SK-N-MC (cell line): ENCODE results near the gene LRRC4C.

Experiments used
- DNase-seq: peaks from one replicate; pipeline ENCODE4 v3.0.0-alpha.2; 2011; ENCODE audit warnings: low read depth, low spot score
- H3K27ac ChIP-seq: fragments of 200-600 bp; sonication (generic); 2 replicates; pipeline ENCODE4 v1.5.1; 2016; ENCODE audit warnings: mixed run types
- H3K36me3 ChIP-seq: fragments of 200-600 bp; sonication (generic); 2 replicates; pipeline ENCODE4 v1.6.1; 2017; ENCODE audit warnings: antibody characterized with exemption, low read length, mixed read lengths; ENCODE audit not compliant: insufficient read depth
- H3K4me3 ChIP-seq: fragments of 200-600 bp; sonication (generic); 2 replicates; pipeline ENCODE4 v1.5.1; 2016
- H3K9ac ChIP-seq: fragments of 200-600 bp; sonication (generic); 2 replicates; pipeline ENCODE4 v1.8.0; 2017; ENCODE audit warnings: mixed run types, mixed read lengths; ENCODE audit not compliant: insufficient read length
- H3K9me3 ChIP-seq: fragments of 200-600 bp; sonication (generic); 2 replicates; pipeline ENCODE4 v1.6.1; 2017; ENCODE audit warnings: low read depth, mild to moderate bottlenecking, antibody characterized with exemption, low read length, moderate library complexity, mixed read lengths
- EZH2 ChIP-seq: fragments of 200-600 bp; sonication (generic); IDR thresholded peaks from one replicate; pipeline ENCODE4 v1.6.1; 2017; ENCODE audit warnings: antibody characterized with exemption
- FOXP2 ChIP-seq: optimal IDR thresholded peaks from 2 replicates; pipeline ENCODE3; 2011; ENCODE audit warnings: mild to moderate bottlenecking, moderate library complexity; ENCODE audit not compliant: insufficient read depth; ENCODE audit errors: extremely low read length, control extremely low read depth
- POLR2AphosphoS5 ChIP-seq: IDR thresholded peaks from 2 replicates; pipeline ENCODE4 v1.6.1; 2012; ENCODE audit warnings: mild to moderate bottlenecking, low read depth, low read length, borderline replicate concordance

The LRRC4C gene

GRCh38 chr11:41446566-41446965 lies 12.9 kb downstream of the LRRC4C start:
- no peak overlapping the region for H3K27ac ChIP-seq
- DNase-seq = no peak
- no peak for TF ChIP-seq EZH2
- TF ChIP-seq FOXP2 = no peak
- no peak for TF ChIP-seq POLR2AphosphoS5
- no peaks in the 10 kb centered on the region for H3K9me3 ChIP-seq
- H3K36me3 ChIP-seq = no peaks in the 10 kb centered on the region
- no peak overlapping the region for H3K4me3 ChIP-seq
- H3K9ac ChIP-seq = no peak overlapping the region

DNA sequence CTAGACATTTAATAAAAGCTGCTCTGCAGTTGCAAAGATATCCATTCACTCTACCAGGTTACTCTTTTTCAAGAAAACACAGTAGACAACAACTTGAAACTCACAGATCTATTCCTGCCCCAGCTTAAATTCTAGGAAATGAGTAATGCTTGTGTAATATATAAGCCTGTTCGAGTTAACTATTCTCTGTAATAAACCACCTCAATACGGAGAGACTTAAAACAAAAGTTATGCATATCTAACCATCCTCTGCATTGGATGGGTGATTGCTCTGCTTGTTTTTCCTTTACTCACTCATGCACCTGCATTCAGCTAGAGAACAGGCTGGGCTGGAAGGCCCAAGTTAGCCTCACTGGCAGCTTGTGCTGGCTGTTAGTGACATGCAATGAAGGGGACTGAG lies 13.3 kb downstream of the LRRC4C start:
- no peak for TF ChIP-seq FOXP2
- TF ChIP-seq EZH2 = no peak
- no peak for TF ChIP-seq POLR2AphosphoS5
- DNase-seq = no peak
- no peak overlapping the region for H3K27ac ChIP-seq
- no peak overlapping the region for H3K9ac ChIP-seq
- H3K4me3 ChIP-seq = no peak overlapping the region
- no peaks in the 10 kb centered on the region for H3K9me3 ChIP-seq
- no peaks in the 10 kb centered on the region for H3K36me3 ChIP-seq

GRCh38 chr11:41437006-41437490 lies 22.4 kb downstream of the LRRC4C start:
- no peaks in the 10 kb centered on the region for H3K36me3 ChIP-seq
- DNase-seq = no peak
- no peak overlapping the region for H3K27ac ChIP-seq
- TF ChIP-seq POLR2AphosphoS5 (no peak), EZH2 (no peak), FOXP2 (no peak)
- no peak overlapping the region for H3K4me3 ChIP-seq
- H3K9me3 ChIP-seq = no peaks in the 10 kb centered on the region
- H3K9ac ChIP-seq = no peak overlapping the region

DNA sequence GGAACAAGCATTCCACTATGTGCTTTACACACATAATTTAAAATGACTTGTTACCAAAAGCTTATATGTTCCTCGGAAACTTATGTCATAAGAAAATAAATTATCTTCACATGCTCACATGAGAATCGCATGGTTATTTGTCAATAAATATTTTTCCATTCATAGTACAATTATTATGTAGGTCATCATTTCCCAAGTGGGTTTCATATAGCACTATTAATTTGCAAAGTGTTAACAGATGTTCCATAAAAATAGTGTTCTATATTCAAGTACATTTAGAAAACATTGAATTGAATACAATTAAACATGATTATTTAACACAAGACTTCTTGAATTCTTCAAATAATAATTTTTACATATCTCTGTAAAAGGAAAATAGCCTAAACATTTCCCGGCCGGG lies 23.9 kb downstream of the LRRC4C start:
- no peak for DNase-seq
- no peak overlapping the region for H3K27ac ChIP-seq
- H3K9ac ChIP-seq = no peak overlapping the region
- no peak overlapping the region for H3K4me3 ChIP-seq
- TF ChIP-seq POLR2AphosphoS5 (no peak), EZH2 (no peak), FOXP2 (no peak)
- no peaks in the 10 kb centered on the region for H3K9me3 ChIP-seq
- H3K36me3 ChIP-seq = no peaks in the 10 kb centered on the region

DNA sequence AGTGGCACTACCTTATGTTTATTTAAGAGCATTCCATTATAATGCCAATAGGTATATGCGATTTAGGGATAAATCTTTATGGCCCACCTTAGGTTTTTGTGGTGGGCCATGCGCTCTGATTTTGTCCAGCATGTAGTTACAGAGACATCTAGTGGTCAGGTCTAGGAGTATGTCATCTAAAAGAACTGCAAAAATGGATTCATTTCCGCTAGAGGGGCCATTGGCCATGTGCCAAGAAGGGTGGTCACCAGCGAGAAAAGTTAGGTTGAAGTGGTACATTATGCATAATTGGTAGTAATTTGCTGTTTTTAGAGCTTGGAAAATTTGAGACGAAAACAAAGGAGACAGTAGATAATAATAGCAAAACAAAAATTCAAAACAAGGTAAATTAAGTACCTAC lies 27.7 kb downstream of the LRRC4C start:
- Histone ChIP-seq H3K27ac (no peak overlapping the region), H3K4me3 (no peak overlapping the region), H3K9ac (no peak overlapping the region), H3K9me3 (no peaks in the 10 kb centered on the region), H3K36me3 (no peaks in the 10 kb centered on the region)
- no peak for DNase-seq
- TF ChIP-seq POLR2AphosphoS5 (no peak), EZH2 (no peak), FOXP2 (no peak)

GRCh38 chr11:41419901-41420300 lies 39.6 kb downstream of the LRRC4C start:
- H3K4me3 ChIP-seq = no peak overlapping the region
- no peaks in the 10 kb centered on the region for H3K9me3 ChIP-seq
- TF ChIP-seq FOXP2 (no peak), POLR2AphosphoS5 (no peak), EZH2 (no peak)
- no peak overlapping the region for H3K9ac ChIP-seq
- DNase-seq = no peak
- no peaks in the 10 kb centered on the region for H3K36me3 ChIP-seq
- H3K27ac ChIP-seq = no peak overlapping the region

DNA sequence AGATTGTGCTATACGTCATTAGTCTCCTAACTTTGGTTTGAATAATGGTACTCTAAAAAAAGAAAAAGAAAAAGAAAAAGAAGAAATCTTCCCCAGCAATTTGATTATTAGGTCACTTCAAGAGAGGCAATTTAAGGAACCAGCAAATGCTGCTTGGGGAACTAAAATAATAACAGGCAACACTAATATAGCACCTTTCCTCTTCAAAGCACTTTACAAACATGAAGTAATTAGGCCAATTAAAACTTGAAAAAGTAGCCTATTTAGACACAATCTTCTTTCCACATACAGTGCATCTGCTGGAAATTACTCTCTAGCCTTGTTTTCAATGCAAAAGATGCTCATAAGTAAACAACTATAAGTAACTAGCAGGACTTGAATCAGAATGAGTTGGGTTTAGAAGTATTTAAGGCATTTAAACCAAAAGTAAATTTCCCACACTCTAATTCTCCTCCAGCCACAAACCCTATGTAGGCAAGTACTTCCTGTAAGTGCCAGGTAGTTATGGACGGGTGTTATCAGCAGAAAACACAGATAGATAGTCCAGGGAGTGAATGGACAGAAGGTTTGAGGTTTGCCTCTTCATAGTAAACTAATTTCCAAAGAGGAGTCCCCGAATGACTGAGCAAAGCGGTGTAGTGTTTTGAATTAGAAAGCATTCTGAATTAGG lies 44.5 kb downstream of the LRRC4C start:
- H3K9ac ChIP-seq = no peak overlapping the region
- H3K9me3 ChIP-seq = no peaks in the 10 kb centered on the region
- H3K27ac ChIP-seq = no peak overlapping the region
- H3K36me3 ChIP-seq = no peaks in the 10 kb centered on the region
- no peak for TF ChIP-seq POLR2AphosphoS5
- no peak for TF ChIP-seq EZH2
- TF ChIP-seq FOXP2 = no peak
- DNase-seq = no peak
- no peak overlapping the region for H3K4me3 ChIP-seq

GRCh38 chr11:41413843-41414242 lies 45.6 kb downstream of the LRRC4C start:
- TF ChIP-seq POLR2AphosphoS5 (no peak), EZH2 (no peak), FOXP2 (no peak)
- H3K9me3 ChIP-seq = no peaks in the 10 kb centered on the region
- no peak overlapping the region for H3K4me3 ChIP-seq
- no peak for DNase-seq
- no peaks in the 10 kb centered on the region for H3K36me3 ChIP-seq
- H3K27ac ChIP-seq = no peak overlapping the region
- no peak overlapping the region for H3K9ac ChIP-seq

- H3K27ac ChIP-seq = no peak overlapping the region
- no peak for DNase-seq
- no peaks in the 10 kb centered on the region for H3K9me3 ChIP-seq
- H3K36me3 ChIP-seq = no peaks in the 10 kb centered on the region
- H3K9ac ChIP-seq = no peak overlapping the region
- no peak overlapping the region for H3K4me3 ChIP-seq
- TF ChIP-seq POLR2AphosphoS5 (no peak), FOXP2 (no peak), EZH2 (no peak)
Measured at GRCh38 chr11:41405812-41406211, 53.6 kb downstream of the LRRC4C start.
